Suppressor macrophage (primary cell): Measurements from ENCODE around the gene SPC25.
"Not testable (repeated sequence)": the region's sequence is repeated elsewhere in the genome, so short reads cannot be mapped to it uniquely, and the experiment has no call there.

Experiments
- DNase-seq, 4 experiments: peaks; one replicate each; pipeline ENCODE4 v3.0.0-alpha.2; 2020 to 2022
- total RNA-seq, 17 experiments: gene quantifications; one replicate each; lab custom pipeline; 2026; ENCODE audit warnings: mixed read lengths in 6 of 17, inconsistent platforms in 3 of 17; lab: John Stamatoyannopoulos, UW

The SPC25 gene
- 0.97 to 10.5 (median 3.0) reads per million in 17 experiments for total RNA-seq

DNA sequence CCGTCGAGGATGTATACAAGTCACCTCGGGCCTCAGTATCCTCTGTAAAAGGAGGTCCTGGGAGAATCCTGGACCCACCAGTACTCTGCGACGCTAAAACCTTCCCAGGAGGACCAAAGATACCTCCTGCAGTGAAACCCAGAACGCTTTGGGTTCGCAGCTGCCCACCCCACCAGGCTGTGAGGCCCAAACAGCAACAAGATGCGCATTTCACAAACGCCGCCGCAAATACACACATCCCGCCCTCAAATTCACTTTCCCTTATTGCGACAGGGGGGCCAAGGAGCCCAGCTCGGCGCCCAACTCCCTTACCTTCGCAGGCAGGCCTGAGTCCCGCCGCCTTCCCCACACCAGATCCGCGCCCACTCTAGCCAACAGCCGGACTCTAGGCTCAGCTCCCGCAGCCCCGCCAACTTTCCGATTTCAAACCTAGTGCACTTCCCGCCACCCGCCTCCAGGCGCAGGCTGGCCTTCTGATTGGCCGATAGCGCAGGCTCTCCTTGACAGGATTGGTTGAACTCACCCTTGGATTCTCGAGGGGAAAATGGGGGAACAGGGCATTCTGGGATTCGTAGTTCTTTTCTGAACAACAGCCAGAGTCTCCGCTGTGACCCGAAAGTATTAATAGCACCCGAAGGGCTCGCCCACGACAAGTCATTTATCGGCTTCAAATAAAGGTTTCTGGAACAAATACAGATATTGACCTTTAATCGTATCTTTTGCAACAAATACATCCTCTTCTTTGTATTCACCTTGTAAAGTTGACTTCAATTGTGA lies at the start of gene SPC25:
TSS of gene SPC25 (minus strand) at position 425 of the 777 bp plus-strand sequence. CDS start 911 bp downstream, outside the sequence.
- DNase-seq, result peak; percentile 92 to 94 (median 94)

DNA sequence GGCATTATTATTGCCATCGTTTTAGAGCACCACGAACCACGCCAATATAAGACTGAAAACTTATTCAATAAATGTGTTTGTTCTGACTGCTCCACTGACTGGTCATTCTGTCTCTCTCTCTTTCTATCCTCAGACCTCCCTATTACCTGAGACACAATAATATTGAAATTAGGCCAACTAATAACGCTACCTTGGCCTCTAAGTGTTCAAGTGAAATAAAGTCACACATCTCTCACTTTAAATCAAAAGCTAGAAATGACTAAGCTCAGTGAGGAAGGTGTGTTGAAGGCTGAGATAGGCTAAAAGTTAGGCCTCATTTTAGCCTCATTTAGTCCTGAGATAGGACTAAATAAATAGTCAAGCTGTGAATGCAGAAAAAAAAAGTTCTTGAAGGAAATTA lies 49.7 kb upstream of the SPC25 start:
- DNase-seq, result no peak

DNA sequence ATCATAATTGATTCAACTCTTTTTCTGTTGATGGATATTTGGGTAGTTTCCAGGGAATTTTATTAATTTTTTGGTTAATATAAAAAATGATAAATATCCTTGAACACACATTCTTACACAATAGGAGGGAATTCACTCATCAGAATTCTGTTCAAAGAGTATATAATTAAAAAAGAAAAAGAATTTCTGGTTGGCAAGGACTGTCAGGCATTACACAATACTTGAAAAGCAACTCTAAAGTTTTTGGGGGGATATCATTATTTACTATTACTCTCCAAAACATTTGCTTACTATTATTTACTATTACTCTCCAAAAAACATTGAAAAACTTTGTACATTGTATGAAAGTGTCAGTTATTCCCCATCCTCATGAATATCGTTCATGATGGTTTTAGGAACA lies 48.8 kb upstream of the SPC25 start:
- DNase-seq, result no peak

DNA sequence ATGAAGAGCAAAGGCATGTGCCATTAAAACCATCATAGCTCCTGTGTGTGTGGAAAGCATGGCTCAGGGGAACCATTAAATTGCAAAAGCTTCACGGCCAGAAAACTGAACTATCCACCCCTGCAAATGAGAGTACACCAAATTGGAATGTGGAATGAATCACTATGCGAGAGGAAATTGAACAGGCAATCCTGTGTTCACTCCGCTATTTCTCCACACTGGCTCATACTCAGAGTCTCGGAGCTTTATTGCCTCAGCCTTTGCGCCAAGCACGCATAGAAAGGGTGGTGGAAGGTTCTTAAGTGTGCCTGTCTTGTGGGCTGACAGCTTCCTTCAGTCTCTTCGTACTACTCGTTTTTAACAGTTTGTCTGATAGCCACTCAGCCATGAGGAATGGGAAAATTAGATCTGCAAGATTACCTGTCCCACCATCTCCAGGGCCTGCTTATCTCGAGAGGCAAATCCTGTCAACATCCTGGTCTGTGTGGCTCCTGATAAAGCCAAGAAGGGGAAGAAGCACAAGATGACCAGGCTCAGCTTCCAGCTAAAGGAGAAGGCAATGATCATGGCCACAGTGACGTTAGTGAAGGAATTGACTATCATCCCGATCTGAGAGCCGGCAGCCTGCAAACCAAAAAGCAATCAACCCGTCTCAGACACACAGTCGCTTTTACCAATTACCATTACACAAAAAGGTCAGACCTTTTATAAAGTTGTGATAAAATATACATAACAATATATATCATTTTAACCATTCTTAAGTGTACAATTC lies 45.8 kb upstream of the SPC25 start:
- peak; percentile 42 to 69 (median 50) for DNase-seq

- DNase-seq, result no peak
Observed at GRCh38 chr2:168934826-168935225, 44.6 kb upstream of the SPC25 start.

DNA sequence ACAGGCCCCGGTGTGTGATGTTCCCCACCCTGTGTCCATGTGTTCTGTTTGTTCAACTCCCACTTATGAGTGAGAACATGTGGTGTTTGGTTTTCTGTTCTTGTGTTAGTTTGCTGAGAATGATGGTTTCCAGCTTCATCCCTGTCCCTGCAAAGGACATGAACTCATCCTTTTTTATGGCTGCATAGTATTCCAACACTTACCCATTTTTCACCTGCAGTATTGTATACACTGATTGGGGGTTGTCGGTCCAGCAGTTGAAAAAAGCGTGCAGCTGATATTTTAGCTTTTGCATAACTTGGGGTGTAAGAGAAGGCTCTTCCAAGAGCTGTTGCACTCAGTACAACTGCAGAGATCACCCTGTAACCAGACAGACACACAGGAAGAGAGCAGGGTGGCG lies 41.9 kb upstream of the SPC25 start:
- not testable (repeated sequence) for DNase-seq

DNA sequence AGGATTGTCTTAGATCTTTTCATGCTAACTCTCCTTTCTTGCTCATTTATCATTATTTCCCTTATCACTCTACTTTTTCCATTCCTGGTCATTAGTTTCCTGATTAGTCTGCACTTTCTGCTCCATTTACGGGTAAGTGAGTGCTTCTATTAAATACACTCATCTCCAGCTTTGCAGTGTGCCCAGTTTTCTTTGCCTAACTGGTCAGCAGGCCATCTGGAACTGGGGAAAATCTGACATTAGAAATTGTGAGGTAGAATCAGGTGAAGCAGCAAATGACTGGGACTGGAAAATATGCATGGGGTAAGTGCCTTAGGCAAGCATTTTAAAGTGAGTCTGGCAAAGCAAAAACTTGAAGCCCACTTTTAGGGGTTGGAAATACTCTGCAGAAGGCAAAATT lies 40.0 kb upstream of the SPC25 start:
- no peak for DNase-seq

DNA sequence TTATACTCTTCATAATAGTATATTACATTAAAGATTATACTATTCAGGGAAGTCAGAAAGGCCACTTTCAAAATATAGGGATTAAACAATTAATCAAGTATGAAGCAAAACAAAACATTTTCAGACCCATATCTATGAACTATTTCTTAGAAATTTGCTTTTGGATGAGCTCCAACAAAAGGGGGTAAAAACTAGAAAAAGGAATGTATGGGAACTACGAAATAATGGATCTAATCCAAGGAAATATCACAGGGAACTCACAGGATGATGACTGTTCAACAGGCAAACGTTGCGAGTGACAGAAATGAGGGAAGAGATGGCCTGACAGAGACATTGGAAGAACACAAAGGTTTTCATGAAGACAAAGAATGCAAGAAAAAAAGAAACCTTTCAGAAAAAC lies 38.8 kb upstream of the SPC25 start:
- DNase-seq, result no peak

DNA sequence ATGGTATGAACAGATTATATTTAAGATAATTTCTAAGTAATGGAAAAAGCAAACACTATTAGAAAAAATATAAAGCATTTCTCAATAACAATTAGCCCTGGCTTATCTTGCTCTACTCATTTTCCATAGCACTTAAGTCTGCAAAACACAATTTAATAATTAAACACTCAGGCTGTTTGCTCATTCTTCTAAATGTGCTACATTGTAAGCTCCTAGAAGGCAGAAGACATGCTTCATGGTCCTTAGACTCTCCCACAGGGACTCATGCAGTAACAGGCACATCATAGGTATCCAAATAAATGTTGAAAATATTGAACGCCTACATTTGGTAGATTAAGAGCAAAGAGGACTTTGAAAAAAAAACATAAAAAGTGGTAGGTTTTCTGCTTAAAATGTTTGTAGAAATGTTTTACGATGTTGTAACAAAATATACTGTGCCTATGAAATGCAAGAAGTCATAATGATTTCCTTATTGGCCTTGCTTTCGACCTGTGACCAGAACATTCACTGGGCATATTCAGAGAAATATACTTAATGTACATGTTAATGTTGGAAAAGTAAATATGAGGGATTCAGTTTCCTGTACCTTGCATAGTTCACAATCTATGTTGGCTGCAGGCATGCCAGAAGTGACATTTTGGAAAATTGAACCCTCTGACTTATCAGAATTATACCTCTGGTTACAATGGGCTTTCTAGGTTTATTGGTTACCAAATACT lies 38.0 kb upstream of the SPC25 start:
- DNase-seq, result no peak

DNA sequence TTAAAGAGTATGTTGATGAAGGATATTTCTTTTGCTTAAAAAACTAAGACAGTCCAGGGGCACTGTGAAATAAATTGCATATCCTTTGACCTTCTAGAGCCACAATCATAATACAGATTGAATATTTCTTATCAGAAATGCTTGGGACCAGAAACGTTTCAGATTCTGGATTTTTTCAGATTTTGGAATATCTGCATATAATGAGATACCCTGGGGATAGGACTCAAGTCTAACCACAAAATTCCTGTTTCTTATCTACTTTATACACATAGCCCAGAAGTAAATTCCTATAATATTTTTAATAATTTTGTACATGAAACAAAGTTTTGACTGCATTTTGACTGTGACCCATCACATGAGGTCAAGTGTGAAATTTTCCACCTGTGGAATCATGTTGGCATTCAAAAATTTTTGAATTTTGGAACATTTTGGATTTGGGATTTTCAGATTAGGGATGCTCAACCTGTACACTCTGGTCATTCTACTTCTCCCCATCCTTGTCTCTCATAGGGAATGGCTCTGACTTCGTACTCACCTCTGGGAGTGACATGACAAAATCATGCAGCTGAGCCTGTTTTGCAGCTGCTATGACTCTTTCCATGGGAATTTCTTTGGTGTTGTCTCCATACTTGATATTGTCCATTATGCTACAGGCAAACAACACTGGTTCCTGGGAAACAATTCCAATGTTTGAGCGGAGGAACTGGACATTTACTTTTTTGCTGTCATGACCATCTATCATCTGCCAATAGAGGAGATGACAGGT lies 36.6 kb upstream of the SPC25 start:
- no peak for DNase-seq

DNA sequence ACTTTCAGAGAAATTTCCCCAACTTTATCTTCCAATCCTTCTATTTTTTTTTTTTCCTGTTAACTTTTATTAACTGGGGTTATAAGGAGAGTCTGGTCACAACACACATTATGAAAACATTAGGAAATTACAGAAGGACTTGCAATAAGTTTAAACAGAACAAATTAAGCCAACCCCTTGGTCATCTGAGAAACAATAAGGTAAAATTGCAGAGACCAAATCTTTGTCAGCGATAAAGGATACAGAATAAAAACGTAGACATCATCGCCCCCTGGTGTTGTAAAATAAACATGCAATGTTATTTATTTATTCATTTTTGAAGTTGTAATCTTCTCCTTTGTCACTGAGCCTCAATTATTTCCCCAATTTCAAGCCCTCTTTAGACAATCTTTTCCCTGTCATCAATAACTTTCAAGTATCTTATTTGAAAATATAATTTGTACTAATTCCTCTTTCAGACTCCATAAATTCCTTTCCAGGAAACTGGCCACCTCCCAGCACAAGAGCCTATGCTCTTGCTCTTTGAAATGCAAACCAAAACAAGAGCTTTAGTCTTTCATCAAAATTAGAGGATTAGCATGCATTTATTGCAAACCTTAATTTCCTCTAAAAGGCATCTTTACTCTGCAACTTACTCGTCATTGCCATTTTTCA lies 30.4 kb upstream of the SPC25 start:
- peak; percentile 8 to 69 (median 57) for DNase-seq

- no peak for DNase-seq
Observed at GRCh38 chr2:168916331-168916675, 26.1 kb upstream of the SPC25 start.

DNA sequence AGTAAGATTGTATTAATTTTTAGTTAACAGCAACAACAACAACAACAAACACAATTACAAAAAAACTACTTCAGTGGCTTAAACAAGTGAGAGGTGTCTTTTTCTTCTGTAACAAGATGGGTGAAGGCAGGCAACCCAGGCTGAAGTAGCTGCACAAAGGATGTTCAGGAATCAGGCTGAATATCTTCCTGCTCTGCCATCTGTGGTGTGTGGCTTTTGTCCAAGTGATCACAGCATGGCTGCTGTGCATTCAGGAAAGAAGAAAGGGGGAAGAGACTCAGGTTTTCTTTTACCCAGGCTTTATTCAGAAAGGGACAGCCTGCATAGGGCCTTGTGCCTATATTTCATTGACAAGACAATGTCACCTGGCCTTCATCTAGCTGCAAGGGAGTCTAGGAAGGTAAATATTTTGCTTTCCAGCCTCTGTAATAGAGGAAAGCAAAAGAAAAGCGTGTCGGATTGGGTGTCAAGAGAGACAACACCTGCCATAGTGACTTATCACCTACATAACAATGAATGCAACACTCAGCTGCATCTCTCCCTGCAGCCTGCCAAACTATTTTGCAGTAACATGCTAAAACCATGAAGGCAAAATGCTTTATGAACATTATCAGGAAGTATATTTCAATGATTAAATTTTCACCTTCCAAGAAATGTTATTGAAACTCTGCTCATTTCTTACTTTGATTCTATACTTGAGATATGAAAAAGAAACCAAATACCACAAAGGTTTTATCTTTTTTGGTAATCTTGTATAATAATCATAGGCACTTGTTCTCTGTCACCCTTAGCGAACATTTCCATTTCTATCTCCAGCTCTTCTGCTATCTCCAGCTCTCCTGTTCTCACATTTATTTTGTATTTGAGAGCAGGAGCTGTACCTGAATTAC lies 25.5 kb upstream of the SPC25 start:
- DNase-seq, result no peak

DNA sequence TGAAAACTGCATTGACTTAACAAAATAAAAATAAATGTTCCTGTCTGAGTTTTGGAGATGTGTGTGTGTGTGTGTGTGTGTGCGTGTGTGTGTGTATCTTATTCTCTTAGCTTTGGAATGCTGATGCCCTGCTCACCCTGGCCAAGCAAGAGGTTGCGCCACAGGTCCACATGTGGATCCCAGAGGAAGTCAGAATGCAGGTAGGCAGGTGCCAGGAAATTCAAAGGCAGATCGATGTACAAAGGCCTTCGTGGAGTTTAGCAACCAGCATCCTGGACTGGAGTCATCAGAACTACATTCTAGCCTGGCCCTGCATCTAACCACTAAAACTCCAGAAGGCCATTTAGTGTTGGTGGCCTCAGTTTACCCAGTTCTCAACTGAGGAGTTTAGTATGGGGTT lies 23.3 kb upstream of the SPC25 start:
- DNase-seq, result no peak

- peak in 2 of 4 experiments; percentile 36 to 40 for DNase-seq
Observed at GRCh38 chr2:168912901-168913369, 22.7 kb upstream of the SPC25 start.

DNA sequence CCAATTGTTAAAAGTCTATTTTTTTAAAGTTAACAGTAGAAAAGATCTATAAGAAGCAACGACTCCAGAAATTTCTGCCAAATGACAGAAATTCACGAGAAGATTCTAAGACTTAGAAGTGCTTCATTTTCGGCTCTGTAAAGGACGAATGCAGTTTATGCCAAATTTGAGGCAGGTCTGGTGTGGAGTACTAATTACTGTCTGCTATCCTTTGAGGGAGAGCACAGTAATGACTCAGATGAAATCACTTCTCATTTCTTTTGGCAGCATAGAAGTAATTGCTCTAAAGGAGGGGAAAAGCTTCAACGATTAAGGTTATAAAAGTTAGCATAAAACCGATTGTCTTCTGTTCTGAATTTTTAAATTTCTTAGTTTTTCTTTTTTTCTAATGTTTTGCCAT lies 22.2 kb upstream of the SPC25 start:
- DNase-seq, result no peak

GRCh38 chr2:168910330-168910729 lies 20.1 kb upstream of the SPC25 start:
- no peak for DNase-seq

- no peak for DNase-seq
Observed at GRCh38 chr2:168907940-168908662, 17.9 kb upstream of the SPC25 start.

DNA sequence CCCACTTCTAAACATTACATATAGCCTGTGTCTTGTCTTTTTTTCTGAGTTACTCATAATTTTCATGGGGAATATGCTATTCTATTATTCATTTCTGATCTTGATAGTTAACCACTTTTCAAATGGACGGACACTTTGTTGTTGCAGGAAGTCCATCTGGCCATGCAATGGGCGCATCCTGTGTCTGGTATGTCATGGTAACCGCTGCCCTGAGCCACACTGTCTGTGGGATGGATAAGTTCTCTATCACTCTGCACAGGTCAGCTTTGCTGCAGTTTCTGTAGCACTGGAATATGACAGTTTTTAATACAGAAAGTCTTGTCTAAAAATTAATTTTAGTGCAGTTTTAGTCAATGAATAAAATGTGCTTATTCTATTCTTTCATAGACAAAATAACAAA lies 14.1 kb upstream of the SPC25 start:
- DNase-seq, result no peak

- no peak for DNase-seq
Observed at GRCh38 chr2:168903888-168904287, 13.7 kb upstream of the SPC25 start.
